GM12878 (cell line): Measurements from ENCODE around the gene IGF1R. TPM values are rescaled to one million over a fixed set of nuclear protein-coding genes. Genes with fewer than 3 reads are reported as not detected.

Source experiments
- ATAC-seq: fragments of 200-7000 bp; cut with Tn5 transposase; 3 replicates; pipeline ENCODE4 v1.9.1; 2020; ENCODE audit warnings: mild to moderate bottlenecking, moderate library complexity
- BruUV-seq: library from RNA; stranded (reverse); fragments of 400-500 nt; replicated peaks from 2 replicates; lab custom pipeline; 2021; lab: Mats Ljungman, UMichigan
- CTCF ChIA-PET: fragments of 300-600 bp; sonication (Branson Sonifier 250); formaldehyde crosslinking; extraction: SDS; loops from one replicate; lab custom pipeline; 2021; ENCODE audit warnings: inconsistent platforms; lab: Yijun Ruan, JAX
- POLR2A ChIA-PET: fragments of 350-600 bp; formaldehyde crosslinking; extraction: SDS; loops from one replicate; lab custom pipeline; 2021; ENCODE audit warnings: inconsistent platforms; lab: Charles Lee
- RAD21 ChIA-PET: fragments of 300-600 bp; sonication (Branson Sonifier 250); formaldehyde crosslinking; loops from one replicate; lab custom pipeline; 2023; ENCODE audit warnings: antibody characterized with exemption; ENCODE audit not compliant: unreplicated experiment; lab: Charles Lee
- SMC1A ChIA-PET: fragments of 300-600 bp; sonication (Branson Sonifier 250); formaldehyde crosslinking; loops from one replicate; lab custom pipeline; 2023; ENCODE audit not compliant: unreplicated experiment, uncharacterized antibody; lab: Charles Lee
- DNase-seq: peaks from one replicate; pipeline ENCODE4 v3.0.0-alpha.2; 2011; ENCODE audit warnings: low read depth, low spot score
- FAIRE-seq: peaks from 3 replicates; lab custom pipeline; 2011; peaks lifted over from hg19 to GRCh38; lab: Jason Lieb, UNC
- H2AFZ ChIP-seq: 2 replicates; pipeline ENCODE4 v1.6.0; 2011; ENCODE audit warnings: low read depth, low read length, control low read depth; ENCODE audit not compliant: control insufficient read depth
- H3K27ac ChIP-seq: 2 replicates; pipeline ENCODE4 v1.5.1; 2011; ENCODE audit warnings: control low read depth; ENCODE audit not compliant: control insufficient read depth, insufficient read depth
- H3K27me3 ChIP-seq, 2 experiments: replicated peaks in 1 of 2; 2 replicates each; pipeline versions ENCODE4 v1.6.0 to v1.6.1; 2011; ENCODE audit warnings: low read length in 1 of 2; ENCODE audit not compliant: control insufficient read depth in 2 of 2, insufficient read depth in 2 of 2
- H3K36me3 ChIP-seq, 2 experiments: 2 replicates each; pipeline ENCODE4 v1.5.1; 2011; ENCODE audit warnings: low read length in 1 of 2; ENCODE audit not compliant: control insufficient read depth in 2 of 2, insufficient read depth in 2 of 2
- H3K4me1 ChIP-seq: 2 replicates; pipeline ENCODE4 v1.6.1; 2011; ENCODE audit warnings: mild to moderate bottlenecking, low read length, moderate library complexity, mixed read lengths; ENCODE audit not compliant: control insufficient read depth, insufficient read depth
- H3K4me2 ChIP-seq: 2 replicates; pipeline ENCODE4 v1.6.0; 2011; ENCODE audit warnings: control low read depth; ENCODE audit not compliant: control insufficient read depth, insufficient read depth
- H3K4me3 ChIP-seq: fragments of 200-600 bp; sonication (generic); 2 replicates; pipeline ENCODE4 v1.5.1; 2016
- H3K79me2 ChIP-seq: 2 replicates; pipeline ENCODE4 v1.6.0; 2011; ENCODE audit warnings: low read length; ENCODE audit not compliant: control insufficient read depth, insufficient read depth
- H3K9ac ChIP-seq: 2 replicates; pipeline ENCODE4 v1.8.0; 2011; ENCODE audit warnings: low read length, control low read depth, mixed read lengths; ENCODE audit not compliant: control insufficient read depth, insufficient read depth
- H3K9me3 ChIP-seq: replicated peaks from 3 replicates; pipeline ENCODE4 v1.5.1; 2011; ENCODE audit warnings: mild to moderate bottlenecking, low read length; ENCODE audit not compliant: control insufficient read depth, insufficient read depth
- H4K20me1 ChIP-seq: 2 replicates; pipeline ENCODE4 v1.6.0; 2011; ENCODE audit not compliant: control insufficient read depth, insufficient read depth
- ATF2 ChIP-seq: IDR thresholded peaks from 2 replicates; pipeline ENCODE4 v1.6.1; 2012; ENCODE audit warnings: low read length, inconsistent platforms
- CBX3 ChIP-seq: fragments of 200-600 bp; sonication (generic); IDR thresholded peaks from 2 replicates; pipeline ENCODE4 v1.6.1; 2016; ENCODE audit warnings: low read depth, borderline replicate concordance
- DPF2 ChIP-seq: fragments of 450-650 bp; IDR thresholded peaks from 2 replicates; pipeline ENCODE4 v1.6.1; 2017; ENCODE audit warnings: mild to moderate bottlenecking
- EZH2 ChIP-seq: IDR thresholded peaks from 2 replicates; pipeline ENCODE4 v1.6.1; 2012; ENCODE audit warnings: low read depth, mild to moderate bottlenecking, control low read depth, inconsistent platforms, low read length, borderline replicate concordance; ENCODE audit not compliant: control insufficient read depth
- JUNB ChIP-seq: IDR thresholded peaks from 2 replicates; pipeline ENCODE4 v1.6.1; 2016; ENCODE audit warnings: antibody characterized with exemption, mild to moderate bottlenecking
- MLLT1 ChIP-seq: fragments of 450-650 bp; IDR thresholded peaks from 2 replicates; pipeline ENCODE4 v1.6.1; 2016; ENCODE audit warnings: mild to moderate bottlenecking
- NKRF ChIP-seq: fragments of 450-650 bp; conservative IDR thresholded peaks from 2 replicates; pipeline ENCODE4 v1.6.1; 2017; ENCODE audit warnings: mild to moderate bottlenecking, moderate library complexity
- NR2F1 ChIP-seq: fragments of 450-650 bp; conservative IDR thresholded peaks from 2 replicates; pipeline ENCODE4 v1.6.1; 2017; ENCODE audit warnings: mild to moderate bottlenecking
- RBBP5 ChIP-seq: fragments of 200-600 bp; sonication (generic); conservative IDR thresholded peaks from 2 replicates; pipeline ENCODE4 v1.6.1; 2016
- SMARCA5 ChIP-seq: fragments of 450-650 bp; IDR thresholded peaks from 2 replicates; pipeline ENCODE4 v1.6.1; 2017; ENCODE audit warnings: mild to moderate bottlenecking
- SPI1 ChIP-seq: IDR thresholded peaks from 2 replicates; pipeline ENCODE4 v1.6.1; 2011; ENCODE audit warnings: low read depth, mild to moderate bottlenecking, low read length, moderate library complexity, borderline replicate concordance; ENCODE audit not compliant: insufficient read depth
- USF2 ChIP-seq: IDR thresholded peaks from 2 replicates; pipeline ENCODE4 v1.6.1; 2011; ENCODE audit warnings: low read depth, low read length, improper control_type of control experiment, borderline replicate concordance
- YY1 ChIP-seq: IDR thresholded peaks from 2 replicates; pipeline ENCODE4 v1.6.1; 2011; ENCODE audit warnings: low read depth, mild to moderate bottlenecking, low read length
- WGBS: methylation state at CpG from one replicate; pipeline ENCODE4 v1.1.6; 2016; ENCODE audit warnings: low lambda C conversion rate; ENCODE audit not compliant: insufficient replicate concordance, insufficient coverage; ENCODE audit errors: missing lambda C conversion rate; 5-methylcytosine and 5-hydroxymethylcytosine counted together
- in situ Hi-C: fragments of 300-500 bp; cut with MboI; formaldehyde crosslinking; loops from 9 replicates; pipeline ENCODE4 v1.14.3; 2018; ENCODE audit warnings: mixed read lengths
- intact Hi-C: fragments of 100-400 bp; cut with micrococcal nuclease; formaldehyde crosslinking; loops from one replicate; pipeline ENCODE4 v1.14.2; 2022; ENCODE audit not compliant: unreplicated experiment
- polyA plus RNA-seq, 11 experiments: library from polyadenylated mRNA; depleted of rRNA in 4 of 11; unstranded in 6 of 11; stranded (reverse) in 5 of 11; fragments of >200 nt; fragmentation: Nextera tagmentation in 4 of 11; fragmentation: Illumina TruSeq in 1 of 11; extraction: Ambion mirVana in 4 of 11; extraction: Trizol in 1 of 11; gene quantifications; 1 replicate in 1 of 11; 2 replicates in 10 of 11; pipeline versions ENCODE4 v1.2.1 to v1.2.3, GENCODE V29; 2011 to 2016; ENCODE audit warnings: inconsistent platforms in 2 of 11, missing spikeins in 2 of 11, low read depth in 1 of 11
- total RNA-seq, 4 experiments: library from RNA; depleted of rRNA in 3 of 4; stranded (reverse); fragments of >200 nt in 3 of 4; fragmentation: Illumina TruSeq in 1 of 4; extraction: Trizol in 1 of 4; gene quantifications; 2 replicates each; pipeline versions ENCODE4 v1.2.1 to v1.2.3, GENCODE V29; 2013 to 2021

Gene IGF1R
- total and polyA plus RNA-seq, 10 of the 15 experiments (the other 5 are each of a cell fraction or from before 2014, with no cell fraction given) = 0.03 to 2.7 (median 0.66) TPM

GRCh38 chr15:98970799-98971198, 322.5 kb downstream of the IGF1R start:
- in situ Hi-C loops = no loop called here
- ChIA-PET SMC1A (interaction anchor here (1.8 kb wide), 1 partner anchor 18 kb away, joined by 7 read pairs; no protein-coding TSS in a partner anchor), CTCF (no interaction called here), POLR2A (no interaction called here), RAD21 (no interaction called here)
- Histone ChIP-seq H3K9ac (no peak overlapping the region), H3K27me3 (no peaks in the 10 kb centered on the region), H4K20me1 (no peaks in the 10 kb centered on the region), H3K4me3 (no peak overlapping the region), H3K27ac (no peak overlapping the region), H3K36me3 (no peaks in the 10 kb centered on the region), H3K4me1 (no peaks in the 10 kb centered on the region), H3K9me3 (no peaks in the 10 kb centered on the region), H3K4me2 (no peak overlapping the region), H2AFZ (no peak overlapping the region), H3K79me2 (no peaks in the 10 kb centered on the region)
- BruUV-seq = no TSS peak
- intact Hi-C loops = no loop called here
- ATAC-seq = no peak
- TF ChIP-seq CBX3 (no peak), YY1 (no peak), EZH2 (no peak)
- 72% methylated on average over 7 of the region's 8 CpGs for WGBS
- no peak for DNase-seq
- FAIRE-seq = no peak

GRCh38 chr15:98976500-98976899, 328.2 kb downstream of the IGF1R start:
- no peaks in the 10 kb centered on the region for H3K9me3 ChIP-seq
- H3K79me2 ChIP-seq = no peaks in the 10 kb centered on the region
- H3K4me3 ChIP-seq = no peak overlapping the region
- WGBS = 0% methylated on average over 1 of the region's 1 CpG
- no peaks in the 10 kb centered on the region for H4K20me1 ChIP-seq
- peaks cover 13% of the 10 kb centered on the region for H3K4me1 ChIP-seq
- no peak for DNase-seq
- RAD21 ChIA-PET = no interaction called here
- CTCF ChIA-PET = interaction anchor here (0.9 to 1.0 kb wide), 2 partner anchors 25 to 72 kb away, joined by 4 to 6 read pairs; no protein-coding TSS in a partner anchor
- BruUV-seq = no TSS peak
- FAIRE-seq = no peak
- intact Hi-C loops (no loop called here), in situ Hi-C loops (no loop called here)
- no peaks in the 10 kb centered on the region for H3K36me3 ChIP-seq
- no peak overlapping the region for H3K9ac ChIP-seq
- no peak overlapping the region for H3K4me2 ChIP-seq
- ATAC-seq = no peak
- POLR2A ChIA-PET = no interaction called here
- SMC1A ChIA-PET = interaction anchor here (1.1 kb wide), 1 partner anchor 23 kb away, joined by 6 read pairs; no protein-coding TSS in a partner anchor
- no peak overlapping the region for H3K27ac ChIP-seq
- no peaks in the 10 kb centered on the region for H3K27me3 ChIP-seq
- H2AFZ ChIP-seq = no peak overlapping the region
- TF ChIP-seq ATF2 (no peak), JUNB (no peak), MLLT1 (no peak), NR2F1 (no peak), SMARCA5 (no peak), DPF2 (no peak), NKRF (no peak), USF2 (no peak), SPI1 (no peak), RBBP5 (no peak)
